HCT116 (cell line): ENCODE results near the gene DNPH1. TPM values are rescaled to one million over a fixed set of nuclear protein-coding genes. Genes with fewer than 3 reads are reported as not detected.

ENCODE experiments used
- ATAC-seq: fragments of 200-7000 bp; cut with Tn5 transposase; 2 replicates; pipeline ENCODE4 v1.9.1; 2020; ENCODE audit warnings: mild to moderate bottlenecking, moderate library complexity
- BruUV-seq: library from RNA; stranded (reverse); fragments of 400-500 nt; replicated peaks from 2 replicates; lab custom pipeline; 2021; lab: Mats Ljungman, UMichigan
- CTCF ChIA-PET: fragments of 300-600 bp; sonication (Branson Sonifier 250); formaldehyde crosslinking; loops from one replicate; lab custom pipeline; 2021; ENCODE audit warnings: antibody characterized with exemption; lab: Charles Lee
- POLR2A ChIA-PET: fragments of 300-600, 350-600 bp; sonication (Branson Sonifier 250); formaldehyde crosslinking; loops from one replicate; lab custom pipeline; 2021; ENCODE audit warnings: antibody characterized with exemption; lab: Charles Lee
- RAD21 ChIA-PET, 2 experiments: fragments of 300-600 bp; sonication (Branson Sonifier 250); formaldehyde crosslinking; loops; one replicate each; lab custom pipeline; 2023; ENCODE audit warnings: low total read pairs in 2 of 2; ENCODE audit not compliant: uncharacterized antibody in 2 of 2, unreplicated experiment in 2 of 2, low non-redundant PET in 1 of 2; lab: Charles Lee
- DNase-seq: peaks from one replicate; pipeline ENCODE4 v3.0.0-alpha.2; 2010; ENCODE audit warnings: low read depth, low spot score
- H2AFZ ChIP-seq: fragments of 200-600 bp; shearing (Covaris generic), sonication (generic); 2 replicates; pipeline ENCODE4 v1.6.1; 2017; ENCODE audit warnings: low read depth, mixed run types, mixed read lengths, antibody characterized with exemption, low read length; ENCODE audit not compliant: poor library complexity, severe bottlenecking
- H3K27ac ChIP-seq: 2 replicates; pipeline ENCODE4 v1.5.1; 2012; ENCODE audit warnings: low read depth, low read length
- H3K27me3 ChIP-seq: fragments of 200-600 bp; sonication (generic); 2 replicates; pipeline ENCODE4 v1.6.1; 2016; ENCODE audit warnings: mixed run types, low read length, mixed read lengths; ENCODE audit not compliant: insufficient read depth
- H3K36me3 ChIP-seq, 2 experiments: fragments of 200-500 bp in 1 of 2; fragments of 200-600 bp in 1 of 2; sonication (Bioruptor generic) in 1 of 2; sonication (generic) in 1 of 2; 2 replicates each; pipeline versions ENCODE4 v1.5.1 to v1.6.1; 2014 to 2016; ENCODE audit warnings: low read length in 2 of 2, inconsistent platforms in 1 of 2, mixed read lengths in 1 of 2, mixed run types in 1 of 2; ENCODE audit not compliant: insufficient read depth in 2 of 2, control insufficient read depth in 1 of 2
- H3K4me1 ChIP-seq, 2 experiments: fragments of 200-600 bp in 1 of 2; sonication (generic) in 1 of 2; 2 replicates each; pipeline versions ENCODE4 v1.5.1 to v1.6.1; 2012 to 2017; ENCODE audit warnings: low read length in 2 of 2, inconsistent platforms in 1 of 2, mild to moderate bottlenecking in 1 of 2, mixed read lengths in 1 of 2, mixed run types in 1 of 2, moderate library complexity in 1 of 2; ENCODE audit not compliant: insufficient read depth in 2 of 2, control insufficient read depth in 1 of 2
- H3K4me2 ChIP-seq: fragments of 200-600 bp; sonication (generic); 2 replicates; pipeline ENCODE4 v1.6.1; 2017; ENCODE audit warnings: mixed run types, low read length, mixed read lengths
- H3K4me3 ChIP-seq, 2 experiments: fragments of 200-600 bp in 1 of 2; sonication (generic) in 1 of 2; replicated peaks in 1 of 2; 2 replicates each; pipeline ENCODE4 v1.5.1; 2011 to 2016; ENCODE audit warnings: low read length in 2 of 2, control low read depth in 1 of 2, low read depth in 1 of 2, mild to moderate bottlenecking in 1 of 2, mixed read lengths in 1 of 2, mixed run types in 1 of 2
- H3K79me2 ChIP-seq: fragments of 200-600 bp; sonication (generic); 2 replicates; pipeline ENCODE4 v1.6.1; 2017; ENCODE audit warnings: mild to moderate bottlenecking, mixed run types, low read length, moderate library complexity, mixed read lengths; ENCODE audit not compliant: insufficient read depth
- H3K9ac ChIP-seq: fragments of 200-600 bp; sonication (generic); 2 replicates; pipeline ENCODE4 v1.6.1; 2016; ENCODE audit warnings: low read length, mixed read lengths
- H3K9me2 ChIP-seq: fragments of 200-600 bp; sonication (generic), shearing (Covaris generic); 2 replicates; pipeline ENCODE4 v1.6.1; 2017; ENCODE audit warnings: mixed run types, mild to moderate bottlenecking, moderate library complexity; ENCODE audit not compliant: insufficient read depth
- H3K9me3 ChIP-seq, 2 experiments: fragments of 200-500 bp in 1 of 2; fragments of 200-600 bp in 1 of 2; sonication (Bioruptor generic) in 1 of 2; sonication (generic) in 1 of 2; 2 replicates each; pipeline ENCODE4 v1.6.1; 2014 to 2017; ENCODE audit warnings: low read length in 2 of 2, mixed read lengths in 2 of 2, inconsistent platforms in 1 of 2, low read depth in 1 of 2, mild to moderate bottlenecking in 1 of 2, mixed run types in 1 of 2, moderate library complexity in 1 of 2; ENCODE audit not compliant: control insufficient read depth in 1 of 2, insufficient read depth in 1 of 2
- H4K20me1 ChIP-seq: fragments of 200-600 bp; sonication (generic), shearing (Covaris generic); 2 replicates; pipeline ENCODE4 v1.6.1; 2017; ENCODE audit warnings: mixed run types, mild to moderate bottlenecking, moderate library complexity; ENCODE audit not compliant: insufficient read depth
- EZH2phosphoT487 ChIP-seq: fragments of 200-600 bp; IDR thresholded peaks from 2 replicates; pipeline ENCODE4 v1.6.1; 2018; ENCODE audit warnings: antibody characterized with exemption, borderline replicate concordance
- REST ChIP-seq: IDR thresholded peaks from 2 replicates; pipeline ENCODE4 v1.6.1; 2012; ENCODE audit warnings: low read depth
- SP1 ChIP-seq: IDR thresholded peaks from 2 replicates; pipeline ENCODE4 v1.6.1; 2012; ENCODE audit warnings: low read depth
- TCF7L2 ChIP-seq: IDR thresholded peaks from 2 replicates; pipeline ENCODE4 v1.7.0; 2011; ENCODE audit warnings: borderline replicate concordance, inconsistent platforms; ENCODE audit not compliant: insufficient read depth, insufficient read length; ENCODE audit errors: extremely low read depth
- YY1 ChIP-seq: IDR thresholded peaks from 2 replicates; pipeline ENCODE4 v1.6.1; 2011; ENCODE audit warnings: low read length, low read depth, moderate library complexity, mild to moderate bottlenecking; ENCODE audit not compliant: insufficient replicate concordance; ENCODE audit errors: extremely low read depth
- ZBTB33 ChIP-seq: IDR thresholded peaks from 2 replicates; pipeline ENCODE4 v1.6.1; 2011; ENCODE audit warnings: mild to moderate bottlenecking, low read length, moderate library complexity; ENCODE audit not compliant: insufficient replicate concordance; ENCODE audit errors: extremely low read depth
- intact Hi-C: fragments of 100-400 bp; cut with micrococcal nuclease; formaldehyde crosslinking; loops from 2 replicates; pipeline ENCODE4 v1.10.0; 2022
- total RNA-seq: library from RNA; stranded (reverse); gene quantifications from one replicate; pipeline ENCODE4 v1.2.1, GENCODE V29; 2021; ENCODE audit not compliant: unreplicated experiment

The DNPH1 gene
- total RNA-seq, 1 experiment from 2014 or later, result 117 TPM

- TF ChIP-seq YY1, result no peak
- TF ChIP-seq TCF7L2, result no peak
These were observed 48.3 kb downstream of the DNPH1 start (continued) for GRCh38 chr6:43180985-43181384.

- Histone ChIP-seq H3K9me3 (no peaks in the 10 kb centered on the region), H3K27ac (no peak overlapping the region), H3K27me3 (no peaks in the 10 kb centered on the region), H2AFZ (no peak overlapping the region), H3K9me2 (no peaks in the 10 kb centered on the region), H3K4me2 (no peak overlapping the region), H3K4me3 (no peak overlapping the region), H3K4me1 (peaks cover 3 to 30% of the 10 kb centered on the region in 2 experiments), H4K20me1 (no peaks in the 10 kb centered on the region), H3K79me2 (peaks cover 20% of the 10 kb centered on the region), H3K36me3 (peaks cover 19 to 32% of the 10 kb centered on the region in 2 experiments), H3K9ac (no peak overlapping the region)
- RAD21 ChIA-PET, result interaction anchor here in 1 of 2 experiments (0.7 kb wide), 1 partner anchor 53 kb away, joined by 5 read pairs; no protein-coding TSS in a partner anchor
- no peak for DNase-seq
- POLR2A ChIA-PET, result no interaction called here
- ATAC-seq, result no peak
- BruUV-seq, result no TSS peak
- CTCF ChIA-PET, result no interaction called here
- intact Hi-C loops, result no loop called here
- TF ChIP-seq EZH2phosphoT487, result no peak
- TF ChIP-seq REST, result no peak
- TF ChIP-seq SP1, result no peak
- TF ChIP-seq TCF7L2, result no peak
- no peak for TF ChIP-seq ZBTB33
These were observed 49.2 kb downstream of the DNPH1 start for GRCh38 chr6:43180058-43180457.
